H9 (cell line): Measurements from ENCODE around the gene PPP1CB. TPM values are rescaled to one million over a fixed set of nuclear protein-coding genes. Genes with fewer than 3 reads are reported as not detected.

Experiments used
- DNase-seq: peaks from one replicate; pipeline ENCODE4 v3.0.0-alpha.2; 2017
- H2AFZ ChIP-seq: one replicate; pipeline ENCODE4 v1.6.1; 2013; ENCODE audit warnings: mild to moderate bottlenecking, low read length, control low read depth, moderate library complexity
- H2AK5ac ChIP-seq: 2 replicates; pipeline ENCODE4 v1.6.1; 2013; ENCODE audit warnings: low read length, control low read depth, mixed read lengths; ENCODE audit not compliant: insufficient read length
- H2BK120ac ChIP-seq: one replicate; pipeline ENCODE4 v1.6.1; 2013; ENCODE audit warnings: low read depth, mild to moderate bottlenecking, low read length, control low read depth, inconsistent platforms; ENCODE audit not compliant: poor library complexity, severe bottlenecking
- H2BK12ac ChIP-seq: 2 replicates; pipeline ENCODE4 v1.6.1; 2013; ENCODE audit warnings: low read length, control low read depth, mixed read lengths, low read depth; ENCODE audit not compliant: insufficient read length
- H2BK15ac ChIP-seq: 2 replicates; pipeline ENCODE4 v1.6.1; 2013; ENCODE audit warnings: low read depth, low read length, control low read depth
- H2BK20ac ChIP-seq: one replicate; pipeline ENCODE4 v1.6.1; 2013; ENCODE audit warnings: low read depth, mild to moderate bottlenecking, low read length, control low read depth, inconsistent platforms; ENCODE audit not compliant: poor library complexity, severe bottlenecking
- H2BK5ac ChIP-seq: 2 replicates; pipeline ENCODE4 v1.6.1; 2013; ENCODE audit warnings: low read length, control low read depth, mixed read lengths; ENCODE audit not compliant: insufficient read length
- H3K14ac ChIP-seq: 2 replicates; pipeline ENCODE4 v1.6.1; 2013; ENCODE audit warnings: low read length, control low read depth; ENCODE audit not compliant: insufficient read depth
- H3K18ac ChIP-seq: 2 replicates; pipeline ENCODE4 v1.6.1; 2013; ENCODE audit warnings: low read depth, mild to moderate bottlenecking, mixed read lengths, low read length, control low read depth; ENCODE audit not compliant: insufficient read length
- H3K23ac ChIP-seq: 2 replicates; pipeline ENCODE4 v1.6.1; 2013; ENCODE audit warnings: low read length, control low read depth, mixed read lengths, low read depth; ENCODE audit not compliant: insufficient read length
- H3K23me2 ChIP-seq: 2 replicates; pipeline ENCODE4 v1.6.1; 2013; ENCODE audit warnings: low read depth, mild to moderate bottlenecking, mixed read lengths, low read length, control low read depth; ENCODE audit not compliant: insufficient read length, poor library complexity, severe bottlenecking
- H3K27ac ChIP-seq: 2 replicates; pipeline ENCODE4 v1.5.1; 2013; ENCODE audit warnings: low read length, control low read depth, mixed read lengths, low read depth; ENCODE audit not compliant: insufficient read length
- H3K27me3 ChIP-seq: 2 replicates; pipeline ENCODE4 v1.6.1; 2013; ENCODE audit warnings: low read length, control low read depth, inconsistent platforms; ENCODE audit not compliant: insufficient read depth
- H3K4ac ChIP-seq: 2 replicates; pipeline ENCODE4 v1.6.1; 2013; ENCODE audit warnings: low read depth, mild to moderate bottlenecking, control low read depth, inconsistent platforms, low read length, moderate library complexity
- H3K4me1 ChIP-seq: 2 replicates; pipeline ENCODE4 v1.6.1; 2013; ENCODE audit warnings: low read length, control low read depth, inconsistent platforms; ENCODE audit not compliant: insufficient read depth
- H3K4me2 ChIP-seq: 2 replicates; pipeline ENCODE4 v1.6.1; 2013; ENCODE audit warnings: low read length, control low read depth, mixed read lengths; ENCODE audit not compliant: insufficient read length, insufficient read depth
- H3K56ac ChIP-seq: 2 replicates; pipeline ENCODE4 v1.6.1; 2013; ENCODE audit warnings: low read depth, mild to moderate bottlenecking, mixed read lengths, low read length, control low read depth; ENCODE audit not compliant: insufficient read length
- H3K79me1 ChIP-seq: 2 replicates; pipeline ENCODE4 v1.6.1; 2013; ENCODE audit warnings: low read depth, mild to moderate bottlenecking, moderate library complexity, low read length, control low read depth, inconsistent platforms; ENCODE audit not compliant: insufficient read depth, poor library complexity, severe bottlenecking
- H3K79me2 ChIP-seq: 2 replicates; pipeline ENCODE4 v1.6.1; 2013; ENCODE audit warnings: low read length, control low read depth, inconsistent platforms; ENCODE audit not compliant: insufficient read depth
- H3K9ac ChIP-seq: 2 replicates; pipeline ENCODE4 v1.6.1; 2013; ENCODE audit warnings: low read length, control low read depth, mixed read lengths; ENCODE audit not compliant: insufficient read length; ENCODE audit errors: extremely low read depth
- H3K9me3 ChIP-seq: one replicate; pipeline ENCODE4 v1.6.1; 2013; ENCODE audit warnings: low read depth, low read length, inconsistent platforms; ENCODE audit not compliant: control insufficient read depth
- H3T11ph ChIP-seq: one replicate; pipeline ENCODE4 v1.6.1; 2013; ENCODE audit warnings: mild to moderate bottlenecking, low read length, control low read depth, inconsistent platforms
- H4K20me1 ChIP-seq: one replicate; pipeline ENCODE4 v1.6.1; 2013; ENCODE audit not compliant: control insufficient read depth, insufficient read length, insufficient read depth
- H4K5ac ChIP-seq: 2 replicates; pipeline ENCODE4 v1.6.1; 2013; ENCODE audit warnings: low read depth, mild to moderate bottlenecking, mixed read lengths, low read length, control low read depth; ENCODE audit not compliant: insufficient read length
- H4K8ac ChIP-seq: replicated peaks from 2 replicates; pipeline ENCODE4 v1.6.1; 2013; ENCODE audit warnings: low read length, control low read depth, mixed read lengths, low read depth; ENCODE audit not compliant: insufficient read length
- H4K91ac ChIP-seq: 2 replicates; pipeline ENCODE4 v1.6.1; 2013; ENCODE audit warnings: low read depth, mild to moderate bottlenecking, moderate library complexity, mixed read lengths, low read length, control low read depth; ENCODE audit not compliant: insufficient read length
- H3K27ac Mint-ChIP-seq, 3 experiments: 2 replicates in 2 of 3; 3 replicates in 1 of 3; pipeline ENCODE4 v1.8.0; 2020 to 2021; ENCODE audit warnings: mixed read lengths in 3 of 3, mild to moderate bottlenecking in 1 of 3, moderate library complexity in 1 of 3
- H3K27me3 Mint-ChIP-seq: 2 replicates; pipeline ENCODE4 v1.8.0; 2021; ENCODE audit warnings: low read depth, mild to moderate bottlenecking, moderate library complexity, mixed read lengths
- H3K36me3 Mint-ChIP-seq, 3 experiments: 2 replicates in 2 of 3; 3 replicates in 1 of 3; pipeline ENCODE4 v1.8.0; 2020 to 2021; ENCODE audit warnings: low read depth in 3 of 3, mixed read lengths in 3 of 3; ENCODE audit not compliant: insufficient read depth in 1 of 3
- H3K4me1 Mint-ChIP-seq, 2 experiments: 2 replicates each; pipeline ENCODE4 v1.8.0; 2020; ENCODE audit warnings: mixed read lengths in 2 of 2
- H3K4me3 Mint-ChIP-seq, 2 experiments: 2 replicates in 1 of 2; 3 replicates in 1 of 2; pipeline ENCODE4 v1.8.0; 2020 to 2021; ENCODE audit warnings: mild to moderate bottlenecking in 2 of 2, mixed read lengths in 2 of 2, moderate library complexity in 1 of 2
- H3K9me3 Mint-ChIP-seq, 2 experiments: 2 replicates in 1 of 2; 3 replicates in 1 of 2; pipeline ENCODE4 v1.8.0; 2020; ENCODE audit warnings: mild to moderate bottlenecking in 2 of 2, mixed read lengths in 2 of 2, moderate library complexity in 1 of 2
- CTCF ChIP-seq: fragments of 200-600 bp; sonication (generic); conservative IDR thresholded peaks from 3 replicates; pipeline ENCODE4 v1.8.0; 2021; ENCODE audit warnings: antibody characterized with exemption, mild to moderate bottlenecking
- WGBS: extraction: QIAGEN DNeasy Blood & Tissue Kit; methylation state at CpG from one replicate; pipeline ENCODE4 v1.1.7; 2013; ENCODE audit warnings: missing lambda C conversion rate, low lambda C conversion rate, mixed read lengths; ENCODE audit not compliant: insufficient read length; ENCODE audit errors: extremely low coverage; 5-methylcytosine and 5-hydroxymethylcytosine counted together
- total RNA-seq: library from RNA; stranded (reverse); gene quantifications from 2 replicates; pipeline ENCODE4 v1.2.1, GENCODE V29; 2021

Gene PPP1CB
- total RNA-seq, 1 experiment from 2014 or later: 184 TPM

DNA sequence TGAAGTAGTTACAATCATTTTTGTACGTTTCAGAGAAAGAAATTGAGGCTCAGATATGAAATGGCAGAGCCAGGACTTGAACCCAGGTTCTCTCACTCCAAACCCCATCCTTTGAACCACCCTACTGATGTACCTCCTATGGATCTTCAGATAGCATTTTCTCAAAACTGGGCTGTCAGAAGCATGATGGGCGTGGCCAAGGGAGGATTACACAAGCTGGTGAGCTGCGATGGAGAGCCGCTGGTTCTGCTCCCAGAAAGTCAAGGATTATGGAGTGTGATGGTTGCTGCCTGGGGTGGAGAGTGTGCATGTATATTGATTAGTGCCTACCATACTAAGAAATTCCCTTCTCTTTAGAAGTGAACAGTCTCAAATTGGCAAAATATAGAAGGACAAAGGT is 47.0 kb upstream of the PPP1CB start:
- no peak overlapping the region for H3K27ac Mint-ChIP-seq
- H2BK5ac ChIP-seq: no peak overlapping the region
- H3K18ac ChIP-seq: no peak overlapping the region
- no peaks in the 10 kb centered on the region for H3K27me3 ChIP-seq
- no peak for TF ChIP-seq CTCF
- H3K23me2 ChIP-seq: no peaks in the 10 kb centered on the region
- H3K23ac ChIP-seq: no peak overlapping the region
- no peaks in the 10 kb centered on the region for H3K79me2 ChIP-seq
- no peak overlapping the region for H3K27ac ChIP-seq
- no peak for DNase-seq
- H3K9me3 ChIP-seq: no peaks in the 10 kb centered on the region
- H3K9ac ChIP-seq: no peak overlapping the region
- H2BK120ac ChIP-seq: no peak overlapping the region
- no peak overlapping the region for H4K5ac ChIP-seq
- no peak overlapping the region for H2BK15ac ChIP-seq
- H2BK20ac ChIP-seq: no peak overlapping the region
- WGBS: no CpG with 5 or more reads among the region's 4 CpGs
- H3K4me1 Mint-ChIP-seq: no peaks in the 10 kb centered on the region; a peak in 1 of 4 replicates
- no peak overlapping the region for H2BK12ac ChIP-seq
- H3K14ac ChIP-seq: no peak overlapping the region
- H3K79me1 ChIP-seq: no peaks in the 10 kb centered on the region
- H3K4me1 ChIP-seq: no peaks in the 10 kb centered on the region
- no peak overlapping the region for H3T11ph ChIP-seq
- H3K9me3 Mint-ChIP-seq: peaks cover 3 to 10% of the 10 kb centered on the region in 2 experiments
- no peaks in the 10 kb centered on the region; the same call in none of the 2 replicates for H3K27me3 Mint-ChIP-seq
- no peak overlapping the region for H4K8ac ChIP-seq
- H3K4ac ChIP-seq: no peak overlapping the region
- no peak overlapping the region for H3K4me2 ChIP-seq
- no peak overlapping the region for H2AFZ ChIP-seq
- no peak overlapping the region for H2AK5ac ChIP-seq
- no peak overlapping the region for H3K56ac ChIP-seq
- H3K36me3 Mint-ChIP-seq: peaks cover 0 to 2% (median 0%) of the 10 kb centered on the region in 3 experiments; a peak in 2 of 7 replicates
- no peak overlapping the region for H3K4me3 Mint-ChIP-seq
- H4K20me1 ChIP-seq: no peaks in the 10 kb centered on the region
- H4K91ac ChIP-seq: no peak overlapping the region
